ENCODE data around the gene SLC25A33. TPM values are rescaled to one million over a fixed set of nuclear protein-coding genes. Genes with fewer than 3 reads are reported as not detected.
"Not testable (repeated sequence)": the region's sequence is repeated elsewhere in the genome, so short reads cannot be mapped to it uniquely, and the experiment has no call there.

Gene SLC25A33
- total RNA-seq, 4 donors from 2014 or later, result 1.0 to 6.1 (median 3.3) TPM

- Histone ChIP-seq H3K4me1 (no peaks in the 10 kb centered on the region), H3K27me3 (no peaks in the 10 kb centered on the region), H3K36me3 (no peaks in the 10 kb centered on the region), H3K27ac (no peak overlapping the region), H3K9me3 (no peaks in the 10 kb centered on the region), H3K4me3 (no peak overlapping the region)
- DNase-seq, result peak in 1 of 2 donors; percentile 33
- TF ChIP-seq POLR2A (IDR thresholded peaks at IDR 0.05), result no peak
- TF ChIP-seq, protein P1, sequence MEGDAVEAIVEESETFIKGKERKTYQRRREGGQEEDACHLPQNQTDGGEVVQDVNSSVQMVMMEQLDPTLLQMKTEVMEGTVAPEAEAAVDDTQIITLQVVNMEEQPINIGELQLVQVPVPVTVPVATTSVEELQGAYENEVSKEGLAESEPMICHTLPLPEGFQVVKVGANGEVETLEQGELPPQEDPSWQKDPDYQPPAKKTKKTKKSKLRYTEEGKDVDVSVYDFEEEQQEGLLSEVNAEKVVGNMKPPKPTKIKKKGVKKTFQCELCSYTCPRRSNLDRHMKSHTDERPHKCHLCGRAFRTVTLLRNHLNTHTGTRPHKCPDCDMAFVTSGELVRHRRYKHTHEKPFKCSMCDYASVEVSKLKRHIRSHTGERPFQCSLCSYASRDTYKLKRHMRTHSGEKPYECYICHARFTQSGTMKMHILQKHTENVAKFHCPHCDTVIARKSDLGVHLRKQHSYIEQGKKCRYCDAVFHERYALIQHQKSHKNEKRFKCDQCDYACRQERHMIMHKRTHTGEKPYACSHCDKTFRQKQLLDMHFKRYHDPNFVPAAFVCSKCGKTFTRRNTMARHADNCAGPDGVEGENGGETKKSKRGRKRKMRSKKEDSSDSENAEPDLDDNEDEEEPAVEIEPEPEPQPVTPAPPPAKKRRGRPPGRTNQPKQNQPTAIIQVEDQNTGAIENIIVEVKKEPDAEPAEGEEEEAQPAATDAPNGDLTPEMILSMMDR (IDR thresholded peaks at IDR 0.05), result peak in 3 of 4 experiments; percentile 12 to 50 (median 14)
- intact Hi-C loops (cut with DNase I; ENCODE audit: low total_unique reads), result no loop called here
Observed at GRCh38 chr1:9615316-9616063, 76.2 kb downstream of the SLC25A33 start.

DNA sequence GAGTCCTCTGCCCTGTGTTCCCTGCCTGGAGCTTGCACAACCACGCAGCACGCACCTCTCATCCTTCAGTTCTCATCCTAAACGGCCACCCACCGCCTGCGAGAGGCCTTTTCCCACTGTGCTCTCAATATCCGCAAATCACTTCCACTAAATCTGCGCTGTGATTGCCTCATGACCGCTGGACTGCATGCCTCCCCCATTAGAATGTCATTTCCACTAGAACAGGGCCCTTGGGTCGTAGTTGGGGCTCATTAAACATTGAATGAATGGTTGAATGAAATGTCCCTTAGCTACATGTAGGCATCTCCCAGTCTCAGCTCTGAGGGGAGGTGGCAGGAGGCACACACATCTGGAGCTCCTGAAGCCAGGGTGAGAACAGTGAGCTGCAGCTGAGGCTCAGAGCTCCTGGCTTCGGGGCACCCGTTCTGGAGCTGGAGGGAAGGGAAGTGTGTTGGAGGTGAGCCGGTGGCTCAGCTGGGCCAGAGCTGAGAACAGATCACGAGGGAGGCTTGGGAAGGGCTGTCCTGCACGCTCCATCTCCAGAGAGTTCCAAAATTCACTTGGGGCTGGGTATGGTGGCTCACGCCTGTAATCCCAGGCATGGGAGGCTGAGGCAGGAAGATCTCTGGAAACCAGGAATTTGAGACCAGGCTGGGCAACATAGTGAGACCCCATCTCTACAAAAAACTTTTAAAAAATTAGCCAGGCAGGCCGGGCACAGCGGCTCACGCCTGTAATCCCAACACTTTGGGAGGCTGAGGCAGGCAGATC is 79.8 kb downstream of the SLC25A33 start:
- no peaks in the 10 kb centered on the region for H3K27me3 ChIP-seq
- H3K36me3 ChIP-seq, result no peaks in the 10 kb centered on the region
- TF ChIP-seq, protein P1 (IDR thresholded peaks at IDR 0.05), result no peak
- TF ChIP-seq POLR2A (IDR thresholded peaks at IDR 0.05), result no peak
- intact Hi-C loops (cut with DNase I; ENCODE audit: low total_unique reads), result no loop called here
- H3K9me3 ChIP-seq, result no peaks in the 10 kb centered on the region
- H3K4me3 ChIP-seq, result no peak overlapping the region
- no peaks in the 10 kb centered on the region for H3K4me1 ChIP-seq
- DNase-seq, result no peak
- no peak overlapping the region for H3K27ac ChIP-seq

DNA sequence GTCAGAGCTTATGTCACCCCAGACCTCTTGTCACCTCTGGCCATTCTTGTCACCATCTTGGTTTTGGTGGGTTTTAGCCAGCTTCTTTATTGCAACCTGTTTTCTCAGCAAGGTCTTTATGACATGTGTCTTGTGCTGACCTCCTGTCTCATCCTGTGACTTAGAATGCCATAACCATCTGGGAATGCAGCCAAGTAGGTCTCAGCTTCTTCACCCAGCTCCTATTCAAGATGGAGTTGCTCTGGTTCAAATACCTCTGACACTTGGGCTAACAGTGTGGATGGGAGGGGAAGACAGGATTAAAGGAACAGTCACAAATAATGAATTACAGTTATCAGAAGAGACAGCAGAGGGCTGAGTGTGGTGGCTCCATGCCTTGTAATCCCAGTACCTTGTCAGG is 81.8 kb downstream of the SLC25A33 start:
- Histone ChIP-seq H3K27me3 (no peaks in the 10 kb centered on the region), H3K9me3 (no peaks in the 10 kb centered on the region), H3K4me3 (no peak overlapping the region), H3K36me3 (no peaks in the 10 kb centered on the region), H3K4me1 (no peaks in the 10 kb centered on the region), H3K27ac (no peak overlapping the region)
- no peak for DNase-seq
- intact Hi-C loops (cut with DNase I; ENCODE audit: low total_unique reads), result loop anchor here (10.0 kb wide), 1 partner anchor 244 kb away; no protein-coding TSS in a partner anchor
- TF ChIP-seq, protein P1 (IDR thresholded peaks at IDR 0.05), result no peak
- TF ChIP-seq POLR2A (IDR thresholded peaks at IDR 0.05), result no peak

GRCh38 chr1:9624081-9624480 is 84.8 kb downstream of the SLC25A33 start:
- H3K36me3 ChIP-seq, result no peaks in the 10 kb centered on the region
- intact Hi-C loops (cut with DNase I; ENCODE audit: low total_unique reads), result loop anchor here (10.0 kb wide), 1 partner anchor 241 kb away; no protein-coding TSS in a partner anchor
- H3K4me1 ChIP-seq, result no peaks in the 10 kb centered on the region
- H3K27ac ChIP-seq, result no peak overlapping the region
- TF ChIP-seq, protein P1 (IDR thresholded peaks at IDR 0.05), result no peak
- no peak for TF ChIP-seq POLR2A (IDR thresholded peaks at IDR 0.05)
- no peaks in the 10 kb centered on the region for H3K27me3 ChIP-seq
- H3K4me3 ChIP-seq, result no peak overlapping the region
- H3K9me3 ChIP-seq, result no peaks in the 10 kb centered on the region
- DNase-seq, result no peak

- not testable (repeated sequence) for DNase-seq, H3K9me3 ChIP-seq, H3K36me3 ChIP-seq, H3K27ac ChIP-seq, H3K4me3 ChIP-seq, H3K27me3 ChIP-seq, H3K4me1 ChIP-seq
- intact Hi-C loops (cut with DNase I; ENCODE audit: low total_unique reads), result loop anchor here (10.0 kb wide), 1 partner anchor 240 kb away; no protein-coding TSS in a partner anchor
Observed at GRCh38 chr1:9625030-9625429, 85.8 kb downstream of the SLC25A33 start.

Data from uterus (tissue), 4 donors.